ENCODE results near the gene IMPA2.
A peak's percentile ranks its signal among the peaks of the same experiment; 100 is the strongest.

DNA sequence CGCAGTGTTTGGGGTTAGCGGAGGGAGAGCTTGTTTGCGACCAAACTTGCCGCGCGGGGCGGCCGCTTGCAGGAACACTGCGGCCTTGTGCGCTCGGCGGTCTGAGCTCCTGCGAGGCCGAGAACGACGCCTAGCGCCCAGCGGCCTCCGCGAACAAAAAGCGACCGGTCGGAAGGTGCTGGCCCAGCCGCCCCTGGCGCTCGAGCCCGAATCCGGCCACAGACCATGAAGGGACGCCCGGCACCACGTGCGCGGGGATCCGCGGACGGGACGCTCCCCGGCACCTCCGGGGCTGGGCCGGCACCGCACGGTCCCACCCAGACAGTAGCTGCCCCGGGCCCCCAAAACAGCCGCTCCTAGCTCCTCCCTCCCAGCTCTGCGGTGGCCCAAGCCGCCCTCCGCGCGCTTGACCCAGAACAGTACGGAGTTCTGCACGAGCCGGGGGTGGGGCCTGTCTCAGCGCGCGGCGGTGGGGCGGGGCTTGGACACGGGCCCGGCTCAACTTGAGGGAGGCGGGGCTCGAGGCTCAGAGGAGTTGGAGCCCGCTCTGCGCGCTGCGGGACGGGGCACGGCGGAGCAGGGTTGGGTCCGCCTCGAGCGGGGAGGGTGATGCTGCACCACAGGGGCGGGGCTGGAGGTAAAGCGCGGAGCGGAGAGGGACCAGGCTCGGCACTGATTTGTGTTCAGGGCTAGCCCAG, 664 bp upstream of the IMPA2 start:
- TF ChIP-seq, protein P1, sequence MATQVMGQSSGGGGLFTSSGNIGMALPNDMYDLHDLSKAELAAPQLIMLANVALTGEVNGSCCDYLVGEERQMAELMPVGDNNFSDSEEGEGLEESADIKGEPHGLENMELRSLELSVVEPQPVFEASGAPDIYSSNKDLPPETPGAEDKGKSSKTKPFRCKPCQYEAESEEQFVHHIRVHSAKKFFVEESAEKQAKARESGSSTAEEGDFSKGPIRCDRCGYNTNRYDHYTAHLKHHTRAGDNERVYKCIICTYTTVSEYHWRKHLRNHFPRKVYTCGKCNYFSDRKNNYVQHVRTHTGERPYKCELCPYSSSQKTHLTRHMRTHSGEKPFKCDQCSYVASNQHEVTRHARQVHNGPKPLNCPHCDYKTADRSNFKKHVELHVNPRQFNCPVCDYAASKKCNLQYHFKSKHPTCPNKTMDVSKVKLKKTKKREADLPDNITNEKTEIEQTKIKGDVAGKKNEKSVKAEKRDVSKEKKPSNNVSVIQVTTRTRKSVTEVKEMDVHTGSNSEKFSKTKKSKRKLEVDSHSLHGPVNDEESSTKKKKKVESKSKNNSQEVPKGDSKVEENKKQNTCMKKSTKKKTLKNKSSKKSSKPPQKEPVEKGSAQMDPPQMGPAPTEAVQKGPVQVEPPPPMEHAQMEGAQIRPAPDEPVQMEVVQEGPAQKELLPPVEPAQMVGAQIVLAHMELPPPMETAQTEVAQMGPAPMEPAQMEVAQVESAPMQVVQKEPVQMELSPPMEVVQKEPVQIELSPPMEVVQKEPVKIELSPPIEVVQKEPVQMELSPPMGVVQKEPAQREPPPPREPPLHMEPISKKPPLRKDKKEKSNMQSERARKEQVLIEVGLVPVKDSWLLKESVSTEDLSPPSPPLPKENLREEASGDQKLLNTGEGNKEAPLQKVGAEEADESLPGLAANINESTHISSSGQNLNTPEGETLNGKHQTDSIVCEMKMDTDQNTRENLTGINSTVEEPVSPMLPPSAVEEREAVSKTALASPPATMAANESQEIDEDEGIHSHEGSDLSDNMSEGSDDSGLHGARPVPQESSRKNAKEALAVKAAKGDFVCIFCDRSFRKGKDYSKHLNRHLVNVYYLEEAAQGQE (tag by site-specific recombination; IDR thresholded peaks at IDR 0.05) = no peak
- TF ChIP-seq, protein P2, sequence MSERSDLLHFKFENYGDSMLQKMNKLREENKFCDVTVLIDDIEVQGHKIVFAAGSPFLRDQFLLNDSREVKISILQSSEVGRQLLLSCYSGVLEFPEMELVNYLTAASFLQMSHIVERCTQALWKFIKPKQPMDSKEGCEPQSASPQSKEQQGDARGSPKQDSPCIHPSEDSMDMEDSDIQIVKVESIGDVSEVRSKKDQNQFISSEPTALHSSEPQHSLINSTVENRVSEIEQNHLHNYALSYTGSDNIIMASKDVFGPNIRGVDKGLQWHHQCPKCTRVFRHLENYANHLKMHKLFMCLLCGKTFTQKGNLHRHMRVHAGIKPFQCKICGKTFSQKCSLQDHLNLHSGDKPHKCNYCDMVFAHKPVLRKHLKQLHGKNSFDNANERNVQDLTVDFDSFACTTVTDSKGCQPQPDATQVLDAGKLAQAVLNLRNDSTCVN (tag by site-specific recombination; optimal IDR thresholded peaks at IDR 0.05) = peak; percentile 92
- TF ChIP-seq, protein P3, sequence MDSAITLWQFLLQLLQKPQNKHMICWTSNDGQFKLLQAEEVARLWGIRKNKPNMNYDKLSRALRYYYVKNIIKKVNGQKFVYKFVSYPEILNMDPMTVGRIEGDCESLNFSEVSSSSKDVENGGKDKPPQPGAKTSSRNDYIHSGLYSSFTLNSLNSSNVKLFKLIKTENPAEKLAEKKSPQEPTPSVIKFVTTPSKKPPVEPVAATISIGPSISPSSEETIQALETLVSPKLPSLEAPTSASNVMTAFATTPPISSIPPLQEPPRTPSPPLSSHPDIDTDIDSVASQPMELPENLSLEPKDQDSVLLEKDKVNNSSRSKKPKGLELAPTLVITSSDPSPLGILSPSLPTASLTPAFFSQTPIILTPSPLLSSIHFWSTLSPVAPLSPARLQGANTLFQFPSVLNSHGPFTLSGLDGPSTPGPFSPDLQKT (IDR thresholded peaks at IDR 0.05; ENCODE audit: borderline replicate concordance, low read depth, low read length) = no peak
- TF ChIP-seq ZNF600 (tag by site-specific recombination; IDR thresholded peaks at IDR 0.05) = peak; percentile 97
- TF ChIP-seq, protein P4, sequence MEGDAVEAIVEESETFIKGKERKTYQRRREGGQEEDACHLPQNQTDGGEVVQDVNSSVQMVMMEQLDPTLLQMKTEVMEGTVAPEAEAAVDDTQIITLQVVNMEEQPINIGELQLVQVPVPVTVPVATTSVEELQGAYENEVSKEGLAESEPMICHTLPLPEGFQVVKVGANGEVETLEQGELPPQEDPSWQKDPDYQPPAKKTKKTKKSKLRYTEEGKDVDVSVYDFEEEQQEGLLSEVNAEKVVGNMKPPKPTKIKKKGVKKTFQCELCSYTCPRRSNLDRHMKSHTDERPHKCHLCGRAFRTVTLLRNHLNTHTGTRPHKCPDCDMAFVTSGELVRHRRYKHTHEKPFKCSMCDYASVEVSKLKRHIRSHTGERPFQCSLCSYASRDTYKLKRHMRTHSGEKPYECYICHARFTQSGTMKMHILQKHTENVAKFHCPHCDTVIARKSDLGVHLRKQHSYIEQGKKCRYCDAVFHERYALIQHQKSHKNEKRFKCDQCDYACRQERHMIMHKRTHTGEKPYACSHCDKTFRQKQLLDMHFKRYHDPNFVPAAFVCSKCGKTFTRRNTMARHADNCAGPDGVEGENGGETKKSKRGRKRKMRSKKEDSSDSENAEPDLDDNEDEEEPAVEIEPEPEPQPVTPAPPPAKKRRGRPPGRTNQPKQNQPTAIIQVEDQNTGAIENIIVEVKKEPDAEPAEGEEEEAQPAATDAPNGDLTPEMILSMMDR (tag by site-specific recombination; IDR thresholded peaks at IDR 0.05) = peak; percentile 93
- TF ChIP-seq KLF9 (tag by site-specific recombination; IDR thresholded peaks at IDR 0.05; ENCODE audit: low read depth) = peak; percentile 91; the same call in 1 of the 2 replicates
- peak; percentile 89 for TF ChIP-seq SP2 (tag by site-specific recombination; IDR thresholded peaks at IDR 0.05)
- no peak for TF ChIP-seq ZBTB21 (tag by site-specific recombination; IDR thresholded peaks at IDR 0.05)
- TF ChIP-seq ZNF248 (tag by site-specific recombination; IDR thresholded peaks at IDR 0.05) = no peak

All from HEK293 (cell line).